ENCODE measurements around the gene TNFRSF25. TPM values are rescaled to one million over a fixed set of nuclear protein-coding genes. Genes with fewer than 3 reads are reported as not detected.

The TNFRSF25 gene
- total RNA-seq, 2 donors from 2014 or later: 33.1 to 87.1 TPM

GRCh38 chr1:6511561-6512244 is 45.7 kb upstream of the TNFRSF25 start:
- H3K4me3 ChIP-seq: no peak overlapping the region
- H3K4me1 ChIP-seq: no peaks in the 10 kb centered on the region
- no peak for TF ChIP-seq CTCF (IDR thresholded peaks at IDR 0.05)
- no peaks in the 10 kb centered on the region for H3K9me3 ChIP-seq
- intact Hi-C loops (cut with DNase I): no loop called here
- no peaks in the 10 kb centered on the region for H3K27me3 ChIP-seq
- no peak overlapping the region for H3K27ac ChIP-seq
- no peak for DNase-seq
- H3K36me3 ChIP-seq: no peaks in the 10 kb centered on the region
- no peak overlapping the region for H3K9ac ChIP-seq (ENCODE audit: low read depth in 2 of 2, low read length in 2 of 2)

DNA sequence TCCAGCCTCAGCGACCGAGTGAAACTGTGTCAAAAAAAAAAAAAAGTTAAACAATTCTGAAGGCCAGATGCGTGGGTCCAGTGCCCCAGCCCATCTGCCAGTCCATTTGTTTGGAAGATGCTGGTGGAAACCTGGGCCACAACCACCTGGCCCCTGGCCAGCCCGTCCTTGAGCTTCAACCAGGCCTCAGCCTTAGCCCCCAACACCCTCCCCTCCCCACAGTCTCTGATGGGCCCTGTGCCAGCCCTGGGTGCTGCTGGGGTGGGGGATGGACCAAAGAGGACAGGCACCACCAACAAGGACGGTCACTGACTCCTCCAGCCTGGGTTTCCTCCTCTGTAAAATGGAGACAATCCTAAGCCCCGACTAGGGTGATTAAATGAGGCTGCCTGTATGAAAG is 45.1 kb upstream of the TNFRSF25 start:
- no peak for TF ChIP-seq CTCF (IDR thresholded peaks at IDR 0.05)
- no peak overlapping the region for H3K27ac ChIP-seq
- H3K4me3 ChIP-seq: no peak overlapping the region
- no peaks in the 10 kb centered on the region for H3K27me3 ChIP-seq
- no peaks in the 10 kb centered on the region for H3K4me1 ChIP-seq
- intact Hi-C loops (cut with DNase I): no loop called here
- no peaks in the 10 kb centered on the region for H3K9me3 ChIP-seq
- no peak for DNase-seq
- no peaks in the 10 kb centered on the region for H3K36me3 ChIP-seq
- H3K9ac ChIP-seq (ENCODE audit: low read depth in 2 of 2, low read length in 2 of 2): no peak overlapping the region

DNA sequence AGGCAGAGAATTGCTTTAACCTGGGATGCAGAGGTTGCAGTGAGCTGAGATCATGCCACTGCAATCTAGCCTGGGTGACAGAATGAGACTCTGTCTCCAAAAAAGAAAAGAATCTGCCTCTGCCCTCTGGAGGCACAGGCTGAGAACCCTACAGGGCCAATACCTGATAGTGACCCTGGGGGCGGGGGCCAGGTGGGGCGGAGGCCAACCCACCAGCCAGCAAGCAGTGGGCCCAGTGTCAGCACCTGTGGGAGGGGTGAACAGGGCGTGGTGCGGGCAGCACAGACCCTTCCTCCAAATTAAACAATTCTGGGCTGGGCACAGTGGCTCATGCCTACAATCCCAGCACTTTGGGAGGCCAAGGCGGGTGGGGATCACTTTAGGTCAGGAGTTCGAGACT is 44.5 kb upstream of the TNFRSF25 start:
- no peak overlapping the region for H3K27ac ChIP-seq
- no peaks in the 10 kb centered on the region for H3K9me3 ChIP-seq
- no peaks in the 10 kb centered on the region for H3K4me1 ChIP-seq
- H3K9ac ChIP-seq (ENCODE audit: low read depth in 2 of 2, low read length in 2 of 2): no peak overlapping the region
- DNase-seq: no peak
- no peak for TF ChIP-seq CTCF (IDR thresholded peaks at IDR 0.05)
- H3K27me3 ChIP-seq: no peaks in the 10 kb centered on the region
- no peak overlapping the region for H3K4me3 ChIP-seq
- intact Hi-C loops (cut with DNase I): no loop called here
- H3K36me3 ChIP-seq: no peaks in the 10 kb centered on the region

- Histone ChIP-seq H3K36me3 (no peaks in the 10 kb centered on the region), H3K27me3 (no peaks in the 10 kb centered on the region), H3K27ac (no peak overlapping the region), H3K9ac (ENCODE audit: low read depth in 2 of 2, low read length in 2 of 2) (no peak overlapping the region), H3K4me1 (no peaks in the 10 kb centered on the region), H3K4me3 (no peak overlapping the region), H3K9me3 (no peaks in the 10 kb centered on the region)
- TF ChIP-seq CTCF (IDR thresholded peaks at IDR 0.05): no peak
- DNase-seq: no peak
- intact Hi-C loops (cut with DNase I): no loop called here
Observed at GRCh38 chr1:6509919-6510291, 43.9 kb upstream of the TNFRSF25 start.

DNA sequence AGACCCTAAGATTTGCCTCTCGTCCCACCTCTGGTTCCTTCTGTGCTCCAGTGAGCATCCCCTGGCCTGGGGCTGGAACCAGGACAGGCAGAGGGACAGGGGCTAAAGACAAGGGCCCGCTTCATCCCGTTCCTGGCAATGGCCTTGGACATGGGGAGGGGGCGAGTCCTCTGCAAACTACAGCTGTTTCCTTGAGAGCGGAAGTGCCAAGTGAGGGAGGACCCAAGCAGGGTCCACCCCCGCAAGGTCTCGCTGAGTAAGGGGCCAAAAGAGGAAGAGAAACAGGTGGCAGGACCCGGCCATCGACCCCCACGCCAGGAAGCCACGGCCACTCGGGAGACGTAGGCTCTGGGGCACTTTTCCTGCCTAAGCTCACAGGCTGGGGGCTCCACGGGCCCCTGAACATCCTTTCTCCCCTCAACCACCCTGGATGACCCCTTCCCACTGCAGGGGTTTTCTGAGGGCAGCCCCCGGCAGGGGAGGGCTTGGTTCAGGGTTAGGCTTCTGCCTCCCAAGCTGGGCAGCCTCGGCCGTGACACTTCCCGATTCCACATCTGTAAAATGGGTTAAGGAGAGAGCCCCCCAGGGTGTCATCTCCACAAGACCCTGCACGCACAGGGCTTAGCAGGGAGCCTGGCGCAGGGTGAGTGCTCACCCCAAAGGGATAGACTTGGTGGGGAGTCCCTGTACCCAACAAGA is 43.4 kb upstream of the TNFRSF25 start:
- no peaks in the 10 kb centered on the region for H3K9me3 ChIP-seq
- no peak overlapping the region for H3K4me3 ChIP-seq
- TF ChIP-seq CTCF (IDR thresholded peaks at IDR 0.05): no peak
- no peak for DNase-seq
- intact Hi-C loops (cut with DNase I): no loop called here
- no peak overlapping the region for H3K27ac ChIP-seq
- H3K27me3 ChIP-seq: no peaks in the 10 kb centered on the region
- no peaks in the 10 kb centered on the region for H3K36me3 ChIP-seq
- H3K4me1 ChIP-seq: no peaks in the 10 kb centered on the region
- no peak overlapping the region for H3K9ac ChIP-seq (ENCODE audit: low read depth in 2 of 2, low read length in 2 of 2)
